GM19025 (cell line): ENCODE measurements around the gene DUSP22.
A peak's percentile ranks its signal among the peaks of the same experiment; 100 is the strongest.
"Not testable (repeated sequence)": the region's sequence is repeated elsewhere in the genome, so short reads cannot be mapped to it uniquely, and the experiment has no call there.

Source experiments
- ATAC-seq: cut with Tn5 transposase; IDR thresholded peaks from one replicate; pipeline ENCODE4 v1.9.1; 2021; ENCODE audit warnings: mild to moderate bottlenecking, low read depth, moderate library complexity; ENCODE audit not compliant: unreplicated experiment

DUSP22 gene

DNA sequence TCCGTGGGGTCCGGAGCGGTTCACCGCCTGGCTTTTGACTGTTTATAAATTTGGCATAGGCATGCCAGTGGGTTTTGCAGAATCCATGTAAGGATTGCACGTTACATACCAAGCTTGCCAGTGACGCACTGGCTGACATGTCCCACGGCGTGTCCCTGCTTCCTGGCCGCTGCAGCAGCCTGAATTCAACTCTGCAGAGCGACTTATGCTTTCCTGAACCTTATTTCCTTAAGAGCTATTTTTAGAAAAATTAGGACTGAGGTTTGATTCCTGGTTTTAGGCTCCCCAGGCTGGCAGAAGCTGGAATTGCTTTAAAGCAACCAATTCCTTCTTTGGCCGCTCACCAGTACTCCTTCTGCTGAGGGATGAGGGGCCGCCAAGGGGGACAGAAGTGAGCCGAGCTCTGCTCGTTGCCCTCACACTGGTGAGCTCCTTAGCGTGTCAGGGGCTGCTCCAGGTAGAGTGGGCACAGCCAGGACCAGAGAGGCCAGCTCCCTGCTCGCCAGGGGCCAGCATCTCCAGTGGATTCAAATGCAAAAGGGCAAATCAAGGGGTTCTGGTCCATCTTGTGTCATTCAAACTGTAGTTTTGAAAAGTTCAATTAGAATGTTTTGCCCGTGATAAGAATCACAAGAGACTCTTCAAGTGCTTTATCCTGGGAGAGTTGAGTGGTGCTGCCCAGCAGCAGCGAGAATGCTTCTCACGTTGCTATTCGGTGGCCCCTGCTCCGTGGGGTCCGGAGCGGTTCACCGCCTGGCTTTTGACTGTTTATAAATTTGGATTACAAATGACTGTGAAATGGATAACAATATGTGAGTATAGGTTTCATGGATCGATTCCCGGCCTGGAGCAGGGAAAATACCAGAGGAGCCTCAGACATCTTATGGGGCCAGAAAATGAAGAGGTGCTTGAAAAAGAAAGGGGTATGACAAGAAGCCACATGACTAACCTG is 81.8 kb downstream of the DUSP22 start:
- ATAC-seq = no peak

DNA sequence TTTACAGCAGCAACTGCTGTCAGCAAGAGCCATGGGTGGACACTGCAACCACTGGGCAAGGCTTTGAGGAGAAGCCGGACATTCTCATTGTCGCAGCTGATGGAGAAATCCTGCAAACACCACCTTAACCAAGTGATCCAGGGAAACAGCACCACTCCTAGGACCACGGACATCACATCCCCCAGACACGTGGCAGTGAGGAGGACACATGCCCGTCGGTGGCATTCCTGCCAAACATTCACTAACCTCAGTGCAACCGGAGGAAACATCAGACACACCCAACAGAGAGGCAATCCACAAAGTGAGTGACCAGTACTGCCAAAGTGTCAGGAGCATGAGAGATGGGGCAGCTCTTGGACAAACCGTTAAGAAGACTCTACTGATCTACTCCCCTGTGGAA is 82.7 kb downstream of the DUSP22 start:
- ATAC-seq = no peak

DNA sequence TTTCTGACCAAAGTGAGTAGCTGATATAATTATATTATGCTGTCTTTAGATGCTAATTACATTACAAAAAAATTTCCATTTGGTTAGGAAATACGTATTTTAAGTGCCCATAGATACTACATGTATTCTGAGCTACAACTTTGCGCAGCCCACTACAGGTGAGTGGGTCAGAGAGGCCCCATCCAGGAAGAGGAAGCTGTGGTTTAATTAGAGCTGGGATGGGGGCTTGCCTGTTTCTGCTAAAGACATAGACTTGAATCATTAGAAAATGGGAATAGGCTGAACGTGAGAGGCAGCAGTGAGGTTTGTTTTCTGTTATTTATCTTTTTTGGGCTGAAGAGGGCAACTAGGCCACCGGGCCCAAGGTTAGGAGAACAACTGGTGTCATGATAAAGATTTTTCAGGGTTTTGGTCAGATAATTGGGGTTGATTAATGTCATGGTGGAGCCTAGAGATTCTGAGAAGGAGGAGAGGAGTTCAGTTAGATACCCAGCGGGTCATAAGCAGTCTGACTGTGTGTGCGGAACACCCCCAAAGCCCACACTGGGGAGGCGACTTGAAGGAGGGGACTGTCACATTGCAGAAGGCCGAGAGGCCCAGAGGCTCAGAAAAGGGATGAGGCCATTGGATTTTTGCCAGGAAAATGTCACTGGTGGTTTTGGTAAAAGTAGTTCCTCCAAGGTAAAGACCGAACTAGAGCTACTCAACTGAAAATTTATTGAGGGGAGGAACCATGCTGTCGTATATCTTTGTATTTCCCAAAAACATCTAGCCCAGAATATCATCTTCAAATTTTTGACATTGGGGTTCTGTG is 84.7 kb downstream of the DUSP22 start:
- no peak for ATAC-seq

DNA sequence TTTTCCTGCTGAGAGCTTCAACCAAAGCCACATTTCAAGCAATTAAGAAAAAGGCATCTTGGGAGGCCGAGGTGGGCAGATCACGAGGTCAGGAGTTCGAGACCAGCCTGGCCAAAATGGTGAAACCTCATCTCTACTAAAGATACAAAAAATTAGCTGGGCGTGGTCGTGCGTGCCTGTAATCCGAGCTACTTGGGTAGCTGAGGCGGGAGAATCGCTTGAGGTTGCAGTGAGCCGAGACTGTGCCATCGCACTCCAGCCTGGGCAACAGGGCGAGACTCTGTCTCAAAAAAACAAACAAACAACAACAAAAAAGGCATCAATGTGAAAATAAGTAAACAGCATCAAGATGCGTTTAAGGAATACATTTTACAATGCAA is 85.3 kb downstream of the DUSP22 start:
- not testable (repeated sequence) for ATAC-seq

DNA sequence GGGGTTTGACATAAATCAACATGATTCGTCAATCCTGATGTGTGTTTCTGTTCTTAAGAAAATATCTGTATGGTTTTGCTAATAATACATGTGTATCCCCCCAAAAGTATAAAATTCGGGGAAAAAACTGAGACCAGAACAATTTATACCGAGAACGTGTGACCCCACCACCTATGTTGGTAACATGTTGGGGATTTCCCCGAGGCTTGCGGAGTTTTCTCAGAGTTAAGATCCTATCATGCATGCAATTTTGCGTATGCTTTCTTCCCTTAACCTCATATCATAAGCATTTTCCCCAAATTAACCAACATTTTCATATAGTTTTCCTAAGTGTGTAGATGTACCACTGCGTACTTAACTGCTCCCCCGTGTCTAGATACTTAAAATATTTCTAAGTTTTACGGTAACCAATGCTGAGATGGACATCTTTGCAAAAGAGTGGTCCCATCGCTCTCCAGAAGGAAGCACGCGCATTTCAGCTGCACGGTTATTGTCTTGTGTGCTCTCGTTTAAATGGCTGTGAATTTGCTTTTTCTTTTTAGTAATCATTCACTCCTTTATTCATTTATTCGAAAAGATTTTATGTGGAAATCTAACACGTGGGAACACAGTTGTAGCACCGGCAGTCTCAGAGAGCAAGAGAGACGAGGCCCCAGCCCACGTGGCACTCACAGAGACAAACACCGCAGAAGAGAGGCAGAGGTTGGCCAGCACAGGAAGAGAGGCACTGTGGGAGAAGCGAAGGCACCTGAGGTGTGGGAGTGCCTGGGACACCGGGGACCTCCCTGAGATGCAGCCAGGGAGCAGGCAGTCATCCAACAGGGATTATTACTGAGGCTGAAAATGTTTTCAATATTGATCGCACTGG is 86.0 kb downstream of the DUSP22 start:
- ATAC-seq = no peak

DNA sequence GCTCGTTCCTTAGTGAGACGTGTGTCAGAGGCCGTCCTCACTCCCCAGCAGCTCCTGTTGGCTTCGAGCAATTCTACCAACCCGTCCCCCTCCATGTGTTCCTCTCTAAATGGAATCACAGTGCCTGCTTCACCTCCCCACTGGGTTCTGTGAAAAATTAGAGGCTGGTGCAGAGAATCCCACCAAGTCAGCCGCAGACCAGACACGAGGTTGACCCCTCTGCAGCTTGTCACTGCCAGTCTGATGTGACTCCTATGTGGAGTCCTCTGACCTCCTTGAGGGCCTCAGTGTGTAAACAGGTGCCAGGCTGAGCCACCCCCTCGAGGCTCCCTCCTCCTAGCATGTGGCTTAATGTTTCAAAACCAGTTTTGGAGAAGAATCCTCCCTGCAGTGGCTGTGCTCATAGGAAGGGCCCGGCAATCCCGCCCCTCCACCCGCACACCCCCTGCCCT is 86.7 kb downstream of the DUSP22 start:
- peak; percentile 12 for ATAC-seq

DNA sequence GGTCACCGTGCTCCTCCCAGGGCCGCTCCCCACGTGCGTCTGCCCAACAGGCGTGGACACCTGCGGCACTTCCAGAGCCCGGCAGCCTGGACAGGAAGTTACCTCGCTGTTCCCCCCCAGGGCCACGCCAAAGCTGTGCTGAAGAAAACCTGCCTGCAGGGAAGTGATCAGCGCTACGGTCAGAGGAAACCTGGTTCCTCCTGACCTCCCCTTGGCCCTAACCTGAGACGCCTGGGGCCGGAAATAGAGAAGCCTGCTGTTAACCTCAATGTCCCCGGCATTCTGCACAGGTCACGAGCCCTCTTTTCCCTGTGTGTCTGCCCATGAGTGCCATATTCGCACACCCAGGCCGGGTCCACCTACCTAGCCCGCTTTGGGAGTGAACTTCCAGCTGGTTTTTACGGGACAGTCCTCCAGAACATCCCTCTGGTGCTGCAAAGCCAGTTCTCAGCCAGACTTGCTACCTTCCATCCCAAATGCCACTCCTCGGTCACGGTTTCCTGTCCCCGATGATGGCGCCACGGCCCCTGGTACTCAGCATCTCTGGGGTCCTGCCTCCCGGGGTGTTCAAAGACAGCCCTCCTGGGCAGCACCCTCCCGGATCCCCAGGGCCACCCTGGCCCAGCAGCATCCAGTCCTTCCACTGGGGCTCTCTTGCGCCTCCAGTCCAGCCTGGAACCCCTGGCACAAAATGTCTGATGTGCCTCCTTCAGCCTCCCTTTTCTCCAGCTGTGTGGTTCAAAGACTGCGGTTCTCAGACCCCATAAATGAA is 87.3 kb downstream of the DUSP22 start:
- peak; percentile 53 for ATAC-seq

DNA sequence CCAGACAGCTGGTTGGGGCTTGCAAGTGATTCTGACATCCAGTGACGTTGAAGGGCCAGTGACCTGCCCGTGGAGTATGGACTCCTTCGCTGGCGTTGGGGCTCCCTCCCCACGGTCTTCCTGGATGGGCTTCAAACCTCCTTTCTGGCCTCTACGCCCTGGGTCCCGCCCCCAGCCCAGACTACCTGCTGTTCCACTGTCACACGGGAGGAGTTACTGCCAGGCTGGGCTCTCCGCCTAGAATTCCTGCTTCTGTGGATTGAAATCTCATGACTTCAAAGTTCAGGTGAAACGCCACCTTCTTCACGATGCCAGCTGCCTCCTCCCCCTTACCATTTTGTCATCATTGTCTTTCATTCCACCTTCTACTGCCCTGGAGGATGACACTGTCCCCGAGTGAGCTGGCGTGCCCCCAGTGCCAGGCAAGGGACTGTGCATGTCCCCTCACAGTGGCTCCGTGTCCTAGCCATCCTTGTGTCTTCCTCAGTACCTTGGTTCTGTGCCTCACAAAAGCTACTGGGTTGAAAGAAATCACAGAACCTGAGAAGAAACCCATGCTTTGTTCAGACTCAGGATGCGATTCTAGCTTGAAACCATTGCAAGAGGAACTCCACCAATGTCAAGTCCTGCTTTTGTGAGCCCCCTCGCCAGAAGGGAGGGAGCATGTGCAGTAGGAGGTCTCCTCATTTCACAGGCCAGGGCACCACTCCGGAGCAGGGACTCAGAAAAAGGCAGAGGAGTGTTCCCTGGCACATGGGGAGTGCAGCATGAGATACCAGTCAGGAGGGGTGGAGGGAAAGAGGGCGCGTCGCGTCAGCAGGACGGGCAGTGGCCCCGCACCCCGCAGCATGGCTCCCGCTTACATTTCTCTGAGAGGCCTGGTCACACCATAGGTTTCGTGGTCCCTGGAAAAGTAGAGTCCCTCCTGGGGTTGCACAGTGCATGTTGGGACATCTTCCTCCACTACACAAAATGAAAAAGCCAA is 88.2 kb downstream of the DUSP22 start:
- no peak for ATAC-seq

DNA sequence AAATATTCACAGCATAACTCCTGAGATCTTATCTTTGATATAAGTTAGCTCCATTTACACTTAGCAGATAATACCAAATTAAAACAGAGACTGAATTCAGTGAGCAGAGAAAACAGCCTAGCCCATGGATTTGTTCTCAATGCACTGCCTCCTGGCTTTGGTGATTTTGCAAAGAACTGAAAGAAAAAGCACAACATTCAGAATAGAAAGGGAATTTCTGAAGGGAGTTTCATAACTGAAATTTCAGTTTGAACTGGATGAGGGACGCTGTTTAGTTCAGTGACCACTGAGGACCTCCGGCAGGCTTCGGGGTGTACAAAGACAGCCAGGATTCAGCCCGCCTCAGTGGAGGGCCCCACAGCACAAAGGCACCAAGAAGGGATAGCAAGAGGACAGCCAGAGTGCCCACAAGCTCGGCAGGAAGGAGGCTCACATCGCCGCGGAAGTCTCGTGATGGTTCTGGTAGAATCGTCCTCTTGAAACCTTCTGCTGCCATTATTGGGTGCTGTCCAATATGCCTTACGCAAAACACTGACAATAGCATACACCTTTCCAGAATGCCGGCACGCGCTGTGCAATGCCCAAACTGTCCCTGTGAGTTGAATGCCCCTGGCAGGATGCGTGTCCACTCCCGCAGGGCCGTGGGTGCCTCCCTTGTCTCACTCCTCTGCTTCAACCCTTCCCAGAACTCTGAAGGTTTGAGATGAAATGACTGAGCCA is 89.6 kb downstream of the DUSP22 start:
- no peak for ATAC-seq

DNA sequence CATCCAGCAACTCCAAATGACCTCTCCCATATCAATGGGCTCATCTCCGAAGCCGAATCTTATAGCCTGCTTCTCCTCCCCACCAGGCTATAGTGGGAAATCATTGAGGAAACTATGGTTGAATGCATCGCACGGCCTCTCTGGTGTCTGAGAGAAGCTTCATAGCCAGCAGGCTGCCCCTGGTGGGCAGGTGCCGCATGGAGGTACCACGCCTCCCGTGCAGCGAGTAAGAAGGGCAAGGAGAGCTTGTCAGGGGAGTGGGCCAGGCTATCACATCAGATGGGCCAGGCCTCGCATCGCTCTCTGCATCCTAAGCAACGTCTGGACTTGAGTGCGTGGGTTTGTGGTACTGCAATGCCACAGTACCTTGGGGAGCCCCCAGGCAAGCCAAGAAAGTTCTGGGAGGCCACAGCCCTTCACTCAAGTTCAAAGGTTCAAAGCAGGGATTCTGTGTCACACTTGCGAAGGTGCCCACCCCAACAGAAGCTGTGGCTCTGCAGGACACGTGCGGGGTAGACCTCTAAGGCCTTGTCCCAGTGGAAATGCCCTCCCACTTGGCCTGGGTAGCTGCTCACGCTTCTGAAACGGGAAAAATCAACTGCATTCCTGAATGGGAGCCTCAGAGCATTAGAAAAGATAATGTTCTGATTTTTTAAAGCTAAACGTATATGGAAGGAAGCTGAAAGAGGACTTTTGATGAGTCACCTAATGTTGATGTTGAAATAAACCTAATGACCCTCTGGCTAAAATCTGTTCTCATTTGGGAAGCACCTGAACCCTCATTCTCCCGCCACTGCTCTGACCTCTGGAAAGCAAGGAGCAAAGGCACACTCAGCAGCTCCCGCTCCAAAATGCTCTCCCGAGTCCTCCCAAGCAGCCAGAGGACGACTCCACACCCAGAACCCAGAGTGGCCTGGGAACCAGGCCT is 90.9 kb downstream of the DUSP22 start:
- ATAC-seq = no peak

DNA sequence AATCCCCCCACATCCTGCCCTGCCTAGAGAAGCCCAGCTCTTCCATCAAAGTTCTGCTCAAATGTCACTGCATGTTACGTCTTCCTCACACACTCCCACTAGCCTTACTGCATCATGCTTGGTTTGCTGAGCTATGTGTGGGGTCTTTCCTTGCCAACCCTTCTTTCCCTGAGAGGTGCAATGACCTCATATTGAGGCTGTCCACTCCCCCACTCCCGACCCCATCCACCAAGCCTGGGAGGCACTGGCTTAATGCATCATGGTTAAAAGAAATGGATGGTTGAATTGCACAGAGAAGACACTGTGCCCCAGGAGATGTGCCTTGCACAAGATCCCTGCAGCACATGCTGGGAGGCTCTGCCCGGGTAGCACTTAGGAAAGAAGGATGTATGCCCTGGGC is 91.6 kb downstream of the DUSP22 start:
- ATAC-seq = no peak

DNA sequence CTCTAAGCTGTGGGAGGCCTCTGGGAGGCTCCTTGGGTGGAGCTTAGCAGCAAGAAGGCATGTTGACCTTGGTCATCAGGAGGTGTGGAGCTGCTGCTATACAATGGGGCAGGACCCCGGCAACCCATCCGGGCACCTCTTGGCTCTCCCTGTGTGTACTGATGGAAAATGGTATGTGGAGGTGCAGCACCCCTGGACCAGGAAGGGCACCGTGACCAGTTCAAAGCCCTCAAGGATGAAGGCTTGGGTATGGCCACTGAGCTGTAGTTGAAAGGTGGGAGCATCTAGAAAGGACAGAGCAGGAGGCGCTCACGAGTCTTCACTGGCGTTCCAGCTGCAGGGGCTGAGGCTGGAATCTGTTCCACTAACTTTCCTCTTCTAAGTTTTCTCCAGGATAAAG is 92.6 kb downstream of the DUSP22 start:
- no peak for ATAC-seq

DNA sequence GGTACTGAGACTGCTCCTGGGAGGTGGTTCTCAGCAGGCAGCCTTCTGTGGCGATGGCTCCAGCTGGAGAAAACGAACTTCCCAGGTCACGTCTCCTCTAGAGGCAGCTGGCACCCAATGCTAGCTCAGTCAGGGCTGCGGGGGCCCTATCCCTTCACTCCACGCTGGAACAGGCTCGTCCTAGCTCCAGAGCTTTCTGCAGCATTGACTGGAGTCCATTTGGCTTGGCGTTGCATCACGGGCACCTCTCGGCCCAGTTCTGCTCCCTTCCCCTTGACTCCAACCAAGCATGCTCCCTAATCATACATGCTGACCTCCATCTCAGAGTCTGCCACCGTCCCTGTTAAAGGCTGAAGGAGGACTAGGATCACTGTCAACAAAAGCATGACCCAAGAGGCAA is 93.3 kb downstream of the DUSP22 start:
- ATAC-seq = no peak

DNA sequence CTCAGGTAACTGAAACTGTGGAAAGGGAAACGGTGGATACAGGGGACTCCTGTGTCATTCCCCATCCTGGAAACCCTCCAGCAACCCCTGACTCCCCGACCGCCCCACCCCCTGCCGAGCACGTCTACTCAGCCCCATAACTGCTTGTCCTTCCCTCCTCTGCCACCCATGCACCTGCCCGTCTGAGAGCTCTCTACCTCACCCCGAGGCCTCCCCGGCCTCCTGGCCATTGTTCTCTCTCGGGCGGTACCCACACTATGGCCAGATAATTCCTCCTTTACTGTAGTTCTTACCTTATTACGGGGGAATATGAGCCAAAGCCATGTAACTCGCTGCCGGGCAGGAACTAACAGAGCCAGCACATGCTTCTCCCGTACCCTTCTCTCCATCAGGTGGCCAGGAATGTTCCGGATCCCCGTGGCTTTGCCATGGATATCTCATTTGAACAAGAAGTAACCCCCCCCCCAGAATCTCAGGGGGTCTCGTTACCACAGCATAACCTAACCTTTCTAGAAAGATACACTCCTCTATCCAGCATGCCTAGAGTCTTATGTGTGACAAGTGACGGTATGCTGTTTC is 94.5 kb downstream of the DUSP22 start:
- ATAC-seq = no peak

DNA sequence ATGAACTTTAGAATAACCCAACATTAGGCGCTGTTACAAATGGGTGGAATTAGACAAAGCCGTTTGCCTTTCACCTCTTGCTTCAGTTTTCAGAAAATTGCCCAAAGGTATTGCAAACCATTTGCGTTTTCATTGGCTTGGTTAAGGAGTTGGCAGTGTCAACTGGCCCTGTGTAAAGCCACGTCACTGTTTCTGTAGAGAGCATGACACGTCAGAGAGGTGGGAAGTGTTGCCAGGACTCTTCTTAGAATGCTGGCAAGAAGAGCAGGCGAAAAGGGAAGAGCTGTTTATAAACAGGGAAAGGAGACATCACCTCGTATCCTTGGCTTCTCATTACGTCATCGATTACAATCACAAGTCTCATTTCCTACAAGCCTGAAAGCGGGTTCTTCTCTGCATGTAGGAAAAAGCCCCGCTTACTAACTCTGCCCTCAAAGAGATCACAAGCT is 95.0 kb downstream of the DUSP22 start:
- no peak for ATAC-seq

DNA sequence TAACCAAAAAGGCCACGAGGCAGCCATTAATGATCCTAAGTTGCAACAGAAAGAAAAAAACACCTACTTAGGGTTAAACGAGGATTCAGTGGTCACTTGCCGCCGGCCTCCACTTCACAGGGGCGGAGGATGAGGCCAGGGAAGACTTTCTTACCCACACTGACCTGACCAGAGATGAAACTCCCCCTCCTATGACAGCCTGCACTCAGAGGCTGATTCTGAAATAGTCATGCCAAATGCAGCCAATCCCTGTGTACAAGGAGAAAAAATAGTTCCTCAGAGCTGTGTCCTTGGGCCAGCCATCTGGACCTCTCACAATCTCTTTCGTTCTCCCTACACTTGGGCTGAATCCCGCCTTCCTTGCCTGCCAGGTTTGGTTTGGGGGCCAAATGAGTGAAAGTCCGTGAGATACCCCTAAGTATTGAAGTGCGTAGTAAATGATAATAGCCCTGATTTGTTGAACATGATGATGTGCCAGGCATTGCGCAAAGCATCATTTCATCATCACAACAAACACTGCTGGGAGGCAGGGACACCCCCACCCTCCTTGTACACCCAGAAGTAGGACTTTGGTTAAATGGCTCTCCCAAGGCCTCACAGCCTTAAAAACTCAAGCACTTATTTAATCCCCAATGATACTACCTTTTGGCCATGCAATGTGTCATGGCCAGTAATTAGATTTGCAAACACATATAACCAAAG is 96.1 kb downstream of the DUSP22 start:
- ATAC-seq = no peak
